Loucy (cell line): ENCODE results near the gene MYPN.
"Not testable (repeated sequence)": the region's sequence is repeated elsewhere in the genome, so short reads cannot be mapped to it uniquely, and the experiment has no call there.

Experiments used
- H2AFZ ChIP-seq: fragments of 200-600 bp; sonication (generic); 2 replicates; pipeline ENCODE4 v1.6.0; 2016; ENCODE audit warnings: antibody characterized with exemption, mild to moderate bottlenecking, low read length, moderate library complexity
- H3F3A ChIP-seq: fragments of 200-600 bp; 2 replicates; pipeline ENCODE4 v1.6.0; 2016; ENCODE audit warnings: antibody characterized with exemption, low read depth, mild to moderate bottlenecking
- H3K27me3 ChIP-seq: fragments of 200-600 bp; sonication (generic); 2 replicates; pipeline ENCODE4 v1.6.1; 2014; ENCODE audit warnings: low read length, mild to moderate bottlenecking; ENCODE audit not compliant: insufficient read depth, poor library complexity, severe bottlenecking
- H3K36me3 ChIP-seq: fragments of 200-600 bp; sonication (generic); 2 replicates; pipeline ENCODE4 v1.6.1; 2016; ENCODE audit warnings: low read length; ENCODE audit not compliant: insufficient read depth
- H3K4me1 ChIP-seq: fragments of 200-600 bp; sonication (generic); 2 replicates; pipeline ENCODE4 v1.5.1; 2014; ENCODE audit warnings: low read length, mild to moderate bottlenecking; ENCODE audit not compliant: insufficient read depth, poor library complexity, severe bottlenecking
- H3K4me2 ChIP-seq: fragments of 200-600 bp; sonication (generic); 2 replicates; pipeline ENCODE4 v1.6.0; 2014; ENCODE audit warnings: antibody characterized with exemption, low read length, low read depth, mild to moderate bottlenecking; ENCODE audit not compliant: poor library complexity, severe bottlenecking
- H3K4me3 ChIP-seq: fragments of 200-600 bp; sonication (generic); 2 replicates; pipeline ENCODE4 v1.5.1; 2014; ENCODE audit warnings: low read length, mild to moderate bottlenecking, mixed read lengths; ENCODE audit not compliant: poor library complexity, severe bottlenecking
- H3K79me2 ChIP-seq: fragments of 200-600 bp; sonication (generic); 2 replicates; pipeline ENCODE4 v1.6.1; 2014; ENCODE audit warnings: low read length; ENCODE audit not compliant: insufficient read depth
- H3K9ac ChIP-seq: fragments of 200-600 bp; sonication (generic); 2 replicates; pipeline ENCODE4 v1.6.0; 2014; ENCODE audit warnings: mild to moderate bottlenecking, low read depth, low read length, moderate library complexity; ENCODE audit not compliant: poor library complexity, severe bottlenecking
- H3K9me2 ChIP-seq: fragments of 200-600 bp; sonication (generic); replicated peaks from 2 replicates; pipeline ENCODE4 v1.6.1; 2016; ENCODE audit warnings: low read depth, low read length, mixed read lengths
- H3K9me3 ChIP-seq: fragments of 200-600 bp; sonication (generic); 2 replicates; pipeline ENCODE4 v1.6.1; 2014; ENCODE audit warnings: mild to moderate bottlenecking, antibody characterized with exemption, low read length, low read depth; ENCODE audit not compliant: insufficient read depth
- H4K20me1 ChIP-seq: fragments of 200-600 bp; sonication (generic); 2 replicates; pipeline ENCODE4 v1.6.0; 2014; ENCODE audit warnings: antibody characterized with exemption, low read length, mild to moderate bottlenecking; ENCODE audit not compliant: insufficient read depth, poor library complexity, severe bottlenecking
- CTCF ChIP-seq: fragments of 200-600 bp; sonication (generic); conservative IDR thresholded peaks from 2 replicates; pipeline ENCODE4 v1.5.1; 2014; ENCODE audit warnings: mild to moderate bottlenecking, antibody characterized with exemption, low read length
- EZH2phosphoT487 ChIP-seq: fragments of 200-600 bp; IDR thresholded peaks from 2 replicates; pipeline ENCODE4 v1.6.1; 2018; ENCODE audit warnings: antibody characterized with exemption, mild to moderate bottlenecking, moderate library complexity, borderline replicate concordance

Gene MYPN

GRCh38 chr10:68156373-68157185 lies 47.3 kb downstream of the MYPN start:
- TF ChIP-seq CTCF (peak; percentile 93), EZH2phosphoT487 (no peak)
- Histone ChIP-seq H3K36me3 (no peaks in the 10 kb centered on the region), H3K9me2 (no peaks in the 10 kb centered on the region), H3K9me3 (no peaks in the 10 kb centered on the region), H3K4me3 (no peak overlapping the region), H3K9ac (no peak overlapping the region), H3K79me2 (no peaks in the 10 kb centered on the region), H3K27me3 (no peaks in the 10 kb centered on the region), H4K20me1 (no peaks in the 10 kb centered on the region), H3K4me2 (no peak overlapping the region), H3F3A (no peaks in the 10 kb centered on the region), H3K4me1 (no peaks in the 10 kb centered on the region), H2AFZ (no peak overlapping the region)

GRCh38 chr10:68157522-68157921 lies 48.2 kb downstream of the MYPN start:
- not testable (repeated sequence) for H3K27me3 ChIP-seq, H3K9ac ChIP-seq, H3K9me3 ChIP-seq, H3K9me2 ChIP-seq, H3K79me2 ChIP-seq, H3K36me3 ChIP-seq, H3F3A ChIP-seq, H3K4me2 ChIP-seq, H3K4me1 ChIP-seq, H3K4me3 ChIP-seq, H2AFZ ChIP-seq, H4K20me1 ChIP-seq

- Histone ChIP-seq H3K4me3 (no peak overlapping the region), H3K4me2 (no peak overlapping the region), H3K9ac (no peak overlapping the region), H3K79me2 (no peaks in the 10 kb centered on the region), H3K9me2 (no peaks in the 10 kb centered on the region), H4K20me1 (no peaks in the 10 kb centered on the region), H3K9me3 (no peaks in the 10 kb centered on the region), H3K4me1 (no peaks in the 10 kb centered on the region), H3K36me3 (no peaks in the 10 kb centered on the region), H3K27me3 (no peaks in the 10 kb centered on the region), H3F3A (no peaks in the 10 kb centered on the region), H2AFZ (no peak overlapping the region)
- TF ChIP-seq CTCF (no peak), EZH2phosphoT487 (no peak)
Measured at GRCh38 chr10:68158031-68158430, 48.7 kb downstream of the MYPN start.

GRCh38 chr10:68163735-68164134 lies 54.4 kb downstream of the MYPN start:
- H3K9me2 ChIP-seq: no peaks in the 10 kb centered on the region
- H3K79me2 ChIP-seq: no peaks in the 10 kb centered on the region
- no peaks in the 10 kb centered on the region for H3K4me1 ChIP-seq
- no peak overlapping the region for H3K4me3 ChIP-seq
- TF ChIP-seq EZH2phosphoT487 (no peak), CTCF (no peak)
- H3K36me3 ChIP-seq: no peaks in the 10 kb centered on the region
- no peaks in the 10 kb centered on the region for H3K9me3 ChIP-seq
- no peaks in the 10 kb centered on the region for H3K27me3 ChIP-seq
- H3K4me2 ChIP-seq: no peak overlapping the region
- H2AFZ ChIP-seq: no peak overlapping the region
- no peak overlapping the region for H3K9ac ChIP-seq
- no peaks in the 10 kb centered on the region for H4K20me1 ChIP-seq
- no peaks in the 10 kb centered on the region for H3F3A ChIP-seq
